CD4-positive, alpha-beta T cell treated with Interleukin-15 for 4 hours (primary cell): ENCODE measurements around the gene EIF4B.

ENCODE experiments used
- DNase-seq: peaks from one replicate; pipeline ENCODE4 v3.0.0-alpha.2; 2020; ENCODE audit warnings: low spot score

The EIF4B gene

DNA sequence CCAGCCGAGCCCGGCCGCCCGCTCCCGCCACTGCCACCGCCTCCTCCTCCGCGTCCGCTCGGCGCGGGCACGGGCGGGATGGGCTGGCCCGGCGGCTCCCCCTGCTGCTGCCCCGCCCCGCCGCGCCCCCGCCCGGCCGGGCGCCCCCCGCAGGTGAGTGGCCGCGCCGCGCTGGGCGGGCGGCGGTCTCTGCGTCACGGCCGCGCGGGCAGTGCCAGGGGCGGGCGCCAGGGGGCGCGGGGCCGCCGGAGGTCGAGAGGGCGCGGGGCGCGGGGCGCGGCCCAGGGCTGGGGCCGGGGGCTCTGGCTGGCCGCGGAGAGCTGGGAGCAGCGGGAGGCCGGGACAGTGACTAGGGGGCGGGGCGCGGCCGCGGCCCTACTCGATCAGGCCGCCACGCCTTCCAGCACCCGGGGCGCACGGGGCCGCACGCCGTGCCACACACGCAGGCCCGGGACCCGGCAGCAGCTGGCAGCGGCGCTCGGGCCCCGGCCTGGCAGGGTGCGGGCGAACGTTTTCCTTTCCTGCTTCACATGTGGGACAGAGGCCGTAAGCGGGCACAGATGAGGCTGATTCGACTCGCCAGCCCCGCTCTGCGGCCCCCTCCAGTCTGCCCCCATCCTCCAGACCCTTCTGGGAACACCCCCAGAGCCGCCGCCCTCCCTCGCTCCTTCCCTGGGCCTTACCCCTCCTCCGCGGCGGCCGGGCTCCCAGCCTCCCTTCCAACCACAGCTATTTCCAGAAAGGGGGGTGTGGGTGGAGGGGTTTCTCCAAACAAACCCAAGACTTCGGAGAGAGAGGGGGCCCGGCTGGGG lies 41.2 kb downstream of the EIF4B start:
- DNase-seq: peak; percentile 68

DNA sequence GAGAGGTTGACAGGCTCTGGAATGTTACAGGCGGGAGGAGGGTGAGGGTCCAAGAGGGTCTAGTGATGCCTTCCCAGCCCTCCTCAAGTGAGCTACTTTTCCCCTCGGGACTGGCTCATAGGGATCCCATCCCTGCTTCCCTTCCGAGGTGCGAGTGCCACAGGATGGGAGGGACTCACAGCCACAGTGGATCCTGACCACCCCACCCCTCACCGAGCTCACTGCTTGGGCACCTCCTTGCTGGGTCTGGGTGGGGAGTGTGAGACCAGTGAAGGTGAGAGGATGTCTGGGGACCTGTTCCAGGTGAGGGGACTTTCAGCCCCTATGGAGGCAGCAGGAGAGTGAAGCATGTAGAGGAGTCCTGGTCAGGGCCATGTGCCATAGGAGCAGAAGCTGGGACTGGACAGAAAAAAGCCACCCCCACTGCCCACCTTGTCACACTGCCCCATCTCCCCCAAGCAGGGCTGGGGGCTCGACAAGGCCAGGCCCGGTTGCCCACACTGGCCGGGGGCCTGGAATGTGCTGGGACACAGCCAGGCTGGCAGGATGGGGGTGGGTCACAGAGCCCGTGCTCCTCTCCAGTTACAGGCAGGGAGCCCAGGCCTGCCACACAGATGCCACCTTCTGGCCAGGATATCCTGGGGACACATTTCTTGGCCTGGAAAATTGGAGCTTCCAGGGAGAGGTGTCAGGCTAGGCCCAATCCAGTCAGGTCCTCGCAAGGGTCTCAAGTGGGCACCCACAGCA lies 42.0 kb downstream of the EIF4B start:
- DNase-seq: no peak

DNA sequence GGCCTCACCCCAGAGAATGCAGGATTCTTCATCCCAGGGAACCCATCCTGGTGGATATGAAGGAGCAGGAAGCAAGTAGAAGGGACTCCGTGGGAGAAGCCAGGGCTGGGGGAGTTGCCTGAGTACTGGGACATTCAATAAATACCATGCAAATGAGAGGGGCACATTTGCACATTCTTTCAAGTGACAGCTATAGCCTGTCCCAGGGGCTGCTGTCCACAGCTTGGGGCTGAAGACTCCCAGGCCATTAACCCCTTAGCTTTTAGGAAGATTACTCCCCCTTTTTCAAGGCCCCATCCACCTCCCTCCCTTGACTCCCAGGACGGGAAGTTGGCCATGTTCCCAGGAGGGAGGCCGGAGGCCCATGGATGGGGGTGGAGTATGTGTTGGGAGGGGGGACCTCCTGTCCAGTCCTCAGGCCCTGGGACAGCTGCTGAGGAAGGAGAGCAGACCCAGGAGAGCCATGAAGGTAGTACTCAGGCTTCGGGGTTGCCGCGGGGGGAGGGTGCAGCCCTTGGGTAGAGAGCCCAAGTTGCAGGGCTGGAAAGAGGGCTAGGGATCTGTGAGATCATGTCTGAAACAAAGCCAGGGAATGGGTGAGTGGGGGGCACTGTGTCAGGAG lies 42.6 kb downstream of the EIF4B start:
- DNase-seq: no peak

DNA sequence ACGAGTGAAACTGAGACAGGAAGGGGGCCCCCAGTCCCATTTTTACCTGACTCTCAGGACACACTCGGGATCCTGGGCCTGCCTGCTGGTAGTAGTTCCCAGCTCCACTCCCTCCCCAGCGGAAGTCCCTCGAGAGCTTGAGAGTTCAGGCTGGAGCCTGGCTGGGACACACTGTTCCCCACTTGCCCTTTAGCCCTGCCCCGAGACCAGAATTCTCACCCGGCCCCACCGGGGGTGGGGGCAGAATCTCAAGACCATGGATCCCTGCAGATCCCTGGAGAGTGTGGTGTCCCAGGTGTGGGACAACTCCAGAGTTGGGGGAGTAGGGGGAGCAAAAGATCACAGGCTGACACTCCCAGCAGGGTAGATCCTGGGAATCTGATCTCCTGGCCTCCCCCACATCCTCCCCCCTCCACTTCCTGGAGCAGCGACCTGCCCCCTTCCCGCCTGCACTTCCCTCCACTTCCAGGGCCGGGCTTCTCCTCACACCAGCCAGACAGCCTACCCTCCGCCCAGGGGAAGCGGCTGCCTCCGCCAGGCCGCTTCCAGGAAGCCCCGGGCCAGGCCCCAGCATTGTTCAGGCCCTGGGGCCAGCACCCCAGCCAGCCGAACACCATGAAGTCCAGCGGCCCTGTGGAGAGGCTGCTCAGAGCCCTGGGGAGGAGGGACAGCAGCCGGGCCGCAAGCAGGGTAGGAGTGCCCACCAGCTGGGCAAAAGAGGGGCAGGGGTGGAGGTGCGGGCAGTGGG lies 43.5 kb downstream of the EIF4B start, which contains the start of gene TNS2:
TSS of gene TNS2 (plus strand) at position 495 of the 748 bp plus-strand sequence. CDS start at position 616, 121 bp downstream.
- no peak for DNase-seq

DNA sequence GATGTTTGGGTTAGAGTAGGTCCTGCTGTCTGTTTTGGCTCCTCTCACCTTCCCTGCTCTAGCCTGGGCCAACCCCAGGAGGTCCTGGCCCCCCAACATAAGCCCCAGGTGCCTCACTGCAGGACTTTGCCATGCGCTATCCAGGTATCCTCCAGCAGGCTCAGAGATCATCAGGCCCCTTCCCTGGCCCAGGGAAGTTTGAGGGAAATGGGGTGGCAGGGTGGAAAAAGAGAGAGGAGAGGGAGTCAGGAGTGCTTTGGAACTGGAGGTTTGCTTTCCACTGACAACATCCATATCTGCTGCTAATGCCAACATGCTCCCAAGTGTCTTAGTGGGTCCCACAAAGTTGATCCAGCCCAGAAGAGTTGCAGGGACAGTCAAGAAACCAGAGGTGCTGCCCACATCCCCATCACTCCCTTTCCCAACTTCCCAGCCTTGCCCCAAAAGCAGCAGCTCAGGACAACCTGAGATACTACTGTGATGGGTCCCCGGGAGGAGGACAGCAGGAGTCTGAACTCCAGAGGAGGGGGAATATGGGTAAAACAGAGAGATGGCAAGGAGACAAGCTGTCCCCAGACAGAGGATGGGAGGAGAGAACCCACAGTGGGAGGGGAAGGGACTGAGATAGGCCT lies 44.3 kb downstream of the EIF4B start:
- DNase-seq: no peak

DNA sequence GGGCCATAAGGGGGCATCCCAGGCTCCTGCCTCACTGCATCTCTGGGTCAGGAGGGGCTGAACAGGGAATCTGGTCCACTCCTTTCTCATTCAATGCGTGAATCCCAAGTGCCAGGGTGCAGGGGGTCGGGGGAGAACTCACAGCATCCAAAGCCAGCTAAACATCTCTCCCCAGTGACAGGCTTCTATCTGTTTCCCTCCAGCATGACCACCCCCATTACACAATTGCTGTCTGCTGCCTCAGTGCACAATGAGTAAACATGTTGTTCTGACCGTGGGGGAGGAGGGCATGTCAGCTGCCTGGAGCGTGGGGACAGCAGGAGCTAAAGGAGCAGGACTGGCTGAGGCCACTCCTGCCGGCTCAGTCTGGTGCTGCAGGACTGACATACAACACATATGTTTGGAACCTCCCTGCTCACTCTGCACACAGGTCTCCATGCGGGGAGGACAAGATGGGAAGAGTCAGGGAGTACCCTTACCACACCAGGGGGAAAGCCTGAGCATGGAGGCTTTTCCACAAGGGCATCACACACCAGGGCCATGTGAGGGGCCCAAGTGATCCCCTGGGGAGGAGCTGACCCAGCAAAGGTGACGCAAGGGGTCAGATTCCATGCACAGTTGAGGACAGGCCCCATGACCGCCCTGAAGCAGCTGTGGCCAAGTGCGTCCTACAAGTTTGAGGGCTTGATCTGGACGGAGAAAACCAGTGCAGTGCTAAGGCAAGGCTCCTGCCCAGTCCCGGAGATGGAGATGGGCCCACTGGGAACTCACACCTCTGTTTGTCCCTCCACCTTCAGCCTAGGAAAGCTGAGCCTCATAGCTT lies 45.0 kb downstream of the EIF4B start:
- DNase-seq: no peak

DNA sequence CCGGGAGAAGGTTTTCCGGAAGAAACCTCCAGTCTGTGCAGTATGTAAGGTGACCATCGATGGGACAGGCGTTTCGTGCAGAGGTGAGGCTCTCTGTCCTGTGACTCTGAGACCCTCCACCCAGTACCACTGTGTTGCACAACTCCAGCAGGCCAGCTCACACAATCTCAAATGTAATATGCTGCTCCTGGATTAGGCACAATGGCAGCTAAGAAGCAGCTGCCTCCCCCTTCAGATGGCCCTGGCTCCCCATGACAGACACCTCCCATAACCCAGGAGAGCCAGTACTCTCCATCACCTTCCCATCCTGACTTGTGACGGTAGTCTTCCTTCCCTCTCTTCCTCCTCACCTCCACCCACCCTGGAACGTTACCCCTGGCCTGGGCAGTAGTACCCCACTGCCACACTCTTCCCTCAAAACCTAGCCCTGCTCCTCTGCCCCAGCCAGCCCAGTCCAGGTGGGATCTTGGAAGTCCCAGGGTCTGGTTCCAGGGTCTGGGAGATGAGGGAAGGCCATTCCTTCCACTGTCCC lies 45.7 kb downstream of the EIF4B start:
- DNase-seq: no peak

DNA sequence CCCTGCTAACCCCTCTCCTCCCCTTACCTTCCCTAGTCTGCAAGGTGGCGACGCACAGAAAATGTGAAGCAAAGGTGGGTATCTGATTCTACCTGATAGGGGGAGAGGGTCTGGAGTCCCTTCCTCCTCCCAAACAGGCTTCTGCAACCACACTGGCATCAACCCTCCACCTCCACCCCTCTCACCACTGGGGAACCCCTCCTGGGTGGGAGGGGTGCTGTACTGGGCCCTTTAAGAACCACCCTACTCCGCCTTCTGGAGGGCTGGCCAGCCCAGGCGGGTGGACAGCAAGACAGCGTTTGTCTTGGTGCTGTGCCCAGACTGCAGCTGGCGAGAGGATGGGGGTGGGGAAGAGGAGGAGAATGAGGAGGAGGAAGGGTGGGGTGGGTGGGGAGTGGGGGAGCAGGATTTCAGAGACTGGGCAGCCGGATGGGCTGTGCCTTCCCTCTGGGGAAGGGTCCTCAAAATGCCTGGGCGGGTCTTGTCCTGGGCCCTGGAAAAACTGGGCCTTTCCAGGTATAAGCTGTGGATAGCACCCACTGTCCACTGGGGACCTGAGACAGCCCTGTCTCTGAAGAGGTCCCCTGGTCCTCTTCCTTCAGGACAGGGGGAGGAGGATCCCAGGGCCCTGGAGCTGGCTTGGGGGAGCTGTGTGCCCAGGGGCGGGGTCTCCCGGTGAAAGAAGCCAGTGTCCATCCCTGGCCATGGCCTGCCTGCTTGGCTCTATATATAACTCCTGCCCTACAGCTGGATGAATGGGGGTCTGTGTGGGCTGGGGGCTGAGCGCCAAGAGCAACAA lies 46.4 kb downstream of the EIF4B start:
- DNase-seq: no peak

DNA sequence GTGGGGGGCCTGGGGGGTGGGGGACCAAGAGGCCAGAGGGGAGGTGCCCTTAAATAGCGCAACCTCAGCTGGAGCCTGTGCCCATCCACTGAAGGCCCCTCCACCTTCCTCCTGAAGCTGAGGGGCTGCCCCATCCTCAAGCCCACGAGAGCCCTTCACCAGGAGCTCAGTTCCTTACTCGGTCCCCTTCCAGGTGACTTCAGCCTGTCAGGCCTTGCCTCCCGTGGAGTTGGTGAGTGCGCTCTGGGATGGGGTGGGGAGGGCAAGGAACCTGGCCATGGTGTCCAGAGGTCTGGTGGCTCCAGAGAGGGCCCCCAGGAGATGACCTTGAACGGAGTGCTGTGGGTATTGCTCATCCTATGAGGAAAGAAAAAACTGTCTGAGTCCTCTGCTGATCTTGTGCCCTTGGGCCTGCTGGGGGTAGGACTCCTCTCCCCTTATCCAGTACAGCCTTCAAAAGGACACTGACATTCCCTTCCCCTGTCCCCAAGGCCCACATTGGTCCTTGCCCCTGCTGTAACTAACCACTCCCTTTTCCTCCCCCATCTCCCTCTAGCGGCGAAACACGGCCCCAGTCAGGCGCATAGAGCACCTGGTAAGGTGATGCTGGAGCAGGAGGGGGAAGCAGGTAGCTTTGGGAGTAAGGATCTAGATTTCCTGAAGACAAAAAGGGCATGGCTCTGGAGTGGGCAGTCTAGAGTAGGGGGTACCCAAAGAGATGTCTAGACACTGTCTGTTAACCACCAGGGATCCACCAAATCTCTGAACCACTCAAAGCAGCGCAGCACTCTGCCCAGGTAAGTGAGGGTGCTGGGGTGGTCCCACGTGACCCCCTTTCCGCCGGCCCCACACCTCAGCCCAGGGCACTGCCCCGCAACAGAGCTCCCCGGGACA lies 47.2 kb downstream of the EIF4B start:
- DNase-seq: peak; percentile 64

DNA sequence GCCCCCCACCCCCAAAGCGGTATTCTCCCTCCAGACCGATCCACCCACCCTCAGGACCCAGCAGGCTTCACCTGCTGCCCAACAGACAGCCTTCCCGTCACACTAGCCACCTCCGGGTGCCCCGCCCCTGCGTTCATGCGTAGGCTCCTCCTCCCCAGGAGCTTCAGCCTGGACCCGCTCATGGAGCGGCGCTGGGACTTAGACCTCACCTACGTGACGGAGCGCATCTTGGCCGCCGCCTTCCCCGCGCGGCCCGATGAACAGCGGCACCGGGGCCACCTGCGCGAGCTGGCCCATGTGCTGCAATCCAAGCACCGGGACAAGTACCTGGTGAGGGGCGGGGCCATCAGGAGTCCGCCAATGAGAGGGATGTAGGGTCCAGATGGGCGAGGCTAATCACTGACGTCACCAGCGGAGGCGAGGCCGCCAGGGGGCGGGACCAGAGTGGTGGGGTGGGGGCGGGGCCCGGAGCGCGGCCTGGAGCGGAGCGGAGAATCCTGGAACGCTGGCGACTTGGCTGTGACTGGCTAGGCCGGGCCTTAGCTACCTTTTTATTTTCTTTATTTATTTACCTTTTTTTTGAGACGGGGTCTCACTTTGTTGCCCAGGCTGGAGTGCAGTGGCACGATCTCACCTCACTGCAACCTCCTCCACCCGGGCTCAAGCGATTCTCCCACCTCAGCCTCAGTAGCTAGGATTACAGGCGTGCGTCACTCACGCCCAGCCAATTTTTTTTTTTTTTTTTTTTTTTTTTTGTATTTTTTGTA lies 48.0 kb downstream of the EIF4B start:
- peak; percentile 92 for DNase-seq

DNA sequence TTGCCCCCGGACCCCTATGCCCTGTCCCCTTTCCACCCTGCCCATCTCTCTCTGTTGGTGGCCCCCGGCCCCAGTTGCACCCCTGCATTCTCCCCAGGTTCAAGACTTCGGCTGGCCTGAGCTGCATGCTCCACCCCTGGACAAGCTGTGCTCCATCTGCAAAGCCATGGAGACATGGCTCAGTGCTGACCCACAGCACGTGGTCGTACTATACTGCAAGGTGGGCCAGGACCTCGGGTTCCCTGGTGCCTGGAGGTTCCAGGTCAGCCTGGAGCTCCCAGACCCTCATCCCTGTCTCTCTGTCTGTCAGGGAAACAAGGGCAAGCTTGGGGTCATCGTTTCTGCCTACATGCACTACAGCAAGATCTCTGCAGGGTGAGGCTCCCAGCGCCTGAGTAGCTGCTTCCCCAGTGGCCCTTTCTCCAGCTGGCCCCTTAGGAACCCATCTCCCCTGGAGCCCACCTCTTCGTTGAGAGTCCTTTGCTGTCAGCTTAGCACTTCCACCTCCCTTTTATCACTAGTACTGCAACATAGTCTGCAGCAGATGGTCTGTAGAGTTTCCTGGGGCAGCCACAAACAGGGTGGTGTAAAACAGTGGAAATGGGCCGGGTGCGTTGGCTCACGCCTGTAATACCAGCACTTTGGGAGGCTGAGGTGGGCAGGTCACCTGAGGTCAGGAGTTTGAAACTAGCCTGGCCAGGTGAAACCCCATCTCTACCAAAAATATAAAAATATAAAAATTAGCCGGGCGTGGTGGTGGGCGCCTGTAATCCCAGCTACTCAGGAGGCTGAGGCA lies 49.4 kb downstream of the EIF4B start:
- no peak for DNase-seq

DNA sequence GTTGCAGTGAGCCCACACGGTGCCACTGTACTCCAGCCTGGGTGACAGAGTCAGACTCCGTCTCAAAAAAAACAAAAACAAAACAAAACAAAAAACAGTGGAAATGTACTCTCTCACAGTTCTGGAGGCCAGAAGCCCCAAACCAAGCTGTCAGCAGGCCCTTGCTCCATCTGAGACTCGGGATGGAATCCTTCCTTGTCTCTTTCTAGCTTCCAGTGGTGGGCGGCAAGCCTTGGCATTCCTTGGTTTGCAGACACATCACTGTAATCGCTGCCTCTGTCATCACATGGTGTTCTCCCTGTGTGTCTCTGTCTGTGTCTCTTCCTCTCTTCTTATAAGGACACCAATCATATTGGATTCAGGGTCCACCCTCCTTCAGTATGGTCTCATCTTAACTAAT lies 50.0 kb downstream of the EIF4B start:
- no peak for DNase-seq

DNA sequence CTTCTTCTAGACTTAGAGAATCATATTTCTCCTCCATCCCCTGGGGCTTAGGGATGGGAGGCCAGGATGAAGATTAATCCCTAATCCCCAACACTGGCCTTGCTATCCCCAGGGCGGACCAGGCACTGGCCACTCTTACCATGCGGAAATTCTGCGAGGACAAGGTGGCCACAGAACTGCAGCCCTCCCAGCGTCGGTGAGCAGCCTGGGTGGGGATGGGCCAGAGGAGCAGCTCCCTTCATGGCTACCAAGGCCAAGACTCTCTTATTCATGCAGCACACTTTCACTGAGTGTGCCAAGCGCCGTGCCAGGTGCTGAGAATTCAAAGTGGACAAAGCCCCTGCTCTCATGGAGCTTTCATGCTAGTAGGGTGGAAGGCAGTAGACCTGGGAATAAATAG lies 50.6 kb downstream of the EIF4B start:
- no peak for DNase-seq

DNA sequence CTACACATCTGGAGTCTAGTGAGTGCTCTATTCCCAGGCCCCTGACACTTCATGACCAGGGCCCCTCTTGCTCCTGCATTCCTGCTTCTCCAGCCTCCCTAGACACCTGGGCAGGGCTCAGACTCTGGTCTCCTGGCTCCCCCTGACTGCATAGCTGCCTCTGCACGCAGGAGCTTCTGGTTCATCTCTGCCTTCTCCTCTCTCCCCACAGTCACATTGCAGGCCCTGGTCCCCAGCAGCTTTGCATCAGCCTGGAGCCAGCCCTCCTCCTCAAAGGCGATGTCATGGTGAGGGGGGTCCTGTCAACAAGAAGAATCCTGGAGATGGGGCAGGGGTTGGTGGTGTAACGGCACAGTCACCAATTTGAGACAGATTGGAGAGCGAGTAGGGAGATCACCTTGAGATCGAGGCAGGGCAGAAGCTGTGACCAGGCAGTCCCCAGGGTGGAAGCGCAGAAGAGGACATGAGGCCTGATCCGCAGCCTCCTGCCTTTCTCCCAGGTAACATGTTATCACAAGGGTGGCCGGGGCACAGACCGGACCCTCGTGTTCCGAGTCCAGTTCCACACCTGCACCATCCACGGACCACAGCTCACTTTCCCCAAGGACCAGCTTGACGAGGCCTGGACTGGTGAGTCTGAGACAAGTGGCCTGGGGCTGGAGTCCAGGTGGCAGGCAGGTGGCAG lies 51.7 kb downstream of the EIF4B start:
- no peak for DNase-seq

DNA sequence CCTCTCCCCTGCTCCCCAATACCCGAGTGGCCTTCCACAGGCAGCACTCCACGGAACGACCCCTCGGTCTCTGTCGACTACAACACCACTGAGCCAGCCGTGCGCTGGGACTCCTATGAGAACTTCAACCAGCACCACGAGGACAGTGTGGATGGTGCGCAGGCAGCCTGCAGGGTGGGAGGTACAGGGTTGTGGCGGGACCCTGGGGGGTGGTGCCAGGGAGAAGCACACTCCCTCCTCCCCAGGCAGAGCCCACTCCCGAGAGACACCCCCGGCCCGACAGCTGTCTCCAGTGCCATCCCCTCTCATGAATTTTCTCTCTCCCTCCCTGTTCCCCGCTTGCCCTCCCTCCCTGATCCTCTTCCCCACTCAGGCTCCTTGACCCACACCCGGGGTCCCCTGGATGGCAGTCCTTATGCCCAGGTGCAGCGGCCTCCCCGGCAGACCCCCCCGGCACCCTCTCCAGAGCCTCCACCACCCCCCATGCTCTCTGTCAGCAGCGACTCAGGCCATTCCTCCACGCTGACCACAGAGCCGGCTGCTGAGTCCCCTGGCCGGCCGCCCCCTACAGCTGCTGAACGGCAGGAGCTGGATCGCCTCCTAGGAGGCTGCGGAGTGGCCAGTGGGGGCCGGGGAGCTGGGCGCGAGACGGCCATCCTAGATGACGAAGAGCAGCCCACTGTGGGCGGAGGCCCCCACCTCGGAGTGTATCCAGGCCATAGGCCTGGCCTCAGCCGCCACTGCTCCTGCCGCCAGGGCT lies 52.6 kb downstream of the EIF4B start:
- no peak for DNase-seq
